IMR-90 (cell line): Measurements from ENCODE around the gene ANKMY1. TPM values are rescaled to one million over a fixed set of nuclear protein-coding genes. Genes with fewer than 3 reads are reported as not detected.

Experiments
- ATAC-seq: fragments of 200-7000 bp; cut with Tn5 transposase; 2 replicates; pipeline ENCODE4 v1.9.1; 2020; ENCODE audit warnings: low read depth, mild to moderate bottlenecking, moderate library complexity
- BruUV-seq: library from RNA; stranded (reverse); fragments of 400-500 nt; replicated peaks from 2 replicates; lab custom pipeline; 2021; lab: Mats Ljungman, UMichigan
- CTCF ChIA-PET: fragments of 300-600 bp; formaldehyde crosslinking; extraction: SDS; loops from one replicate; lab custom pipeline; 2021; ENCODE audit warnings: antibody characterized with exemption; lab: Yijun Ruan, JAX
- POLR2A ChIA-PET: fragments of 300-600 bp; sonication (Branson Sonifier 250); formaldehyde crosslinking; loops from one replicate; lab custom pipeline; 2022; ENCODE audit warnings: antibody characterized with exemption; ENCODE audit not compliant: unreplicated experiment; lab: Charles Lee
- DNase-seq: peaks from one replicate; pipeline ENCODE4 v3.0.0; 2013
- H2AFZ ChIP-seq: replicated peaks from 2 replicates; pipeline ENCODE3; 2013; ENCODE audit warnings: low read length, mild to moderate bottlenecking; ENCODE audit not compliant: poor library complexity
- H2AK5ac ChIP-seq: 2 replicates; pipeline ENCODE4 v1.6.1; 2013; ENCODE audit warnings: low read depth, low read length, inconsistent platforms
- H2AK9ac ChIP-seq: replicated peaks from 2 replicates; pipeline ENCODE3; 2013; ENCODE audit warnings: mild to moderate bottlenecking, low read depth, low read length, moderate library complexity; ENCODE audit not compliant: poor library complexity
- H2BK120ac ChIP-seq: 2 replicates; pipeline ENCODE4 v1.6.1; 2013; ENCODE audit warnings: low read depth, low read length, inconsistent platforms
- H2BK15ac ChIP-seq: 3 replicates; pipeline ENCODE4 v1.6.1; 2013; ENCODE audit warnings: low read depth, low read length, inconsistent platforms
- H2BK20ac ChIP-seq: 2 replicates; pipeline ENCODE4 v1.6.1; 2013; ENCODE audit warnings: low read depth, mild to moderate bottlenecking, inconsistent platforms, low read length, moderate library complexity
- H2BK5ac ChIP-seq: 2 replicates; pipeline ENCODE4 v1.6.1; 2013; ENCODE audit warnings: mild to moderate bottlenecking, low read depth, low read length, inconsistent platforms; ENCODE audit not compliant: poor library complexity, severe bottlenecking
- H3K14ac ChIP-seq: replicated peaks from 2 replicates; pipeline ENCODE4 v1.6.1; 2013; ENCODE audit warnings: low read depth, low read length, inconsistent platforms
- H3K18ac ChIP-seq: 2 replicates; pipeline ENCODE4 v1.6.1; 2013; ENCODE audit warnings: low read depth, low read length, control low read depth
- H3K23ac ChIP-seq: 2 replicates; pipeline ENCODE4 v1.6.1; 2013; ENCODE audit warnings: low read depth, low read length, inconsistent platforms
- H3K27ac ChIP-seq: 2 replicates; pipeline ENCODE4 v1.5.1; 2013; ENCODE audit warnings: mild to moderate bottlenecking, control low read depth, low read length; ENCODE audit not compliant: insufficient read depth
- H3K27me3 ChIP-seq: 2 replicates; pipeline ENCODE4 v1.6.1; 2013; ENCODE audit warnings: low read length; ENCODE audit not compliant: control insufficient read depth, insufficient read depth
- H3K36me3 ChIP-seq: 2 replicates; pipeline ENCODE4 v1.6.1; 2013; ENCODE audit warnings: low read length, mixed read lengths; ENCODE audit not compliant: control insufficient read depth, insufficient read depth
- H3K4ac ChIP-seq: 2 replicates; pipeline ENCODE4 v1.6.1; 2013; ENCODE audit warnings: low read depth, low read length, inconsistent platforms
- H3K4me1 ChIP-seq: 2 replicates; pipeline ENCODE4 v1.6.1; 2013; ENCODE audit warnings: low read length, mixed read lengths; ENCODE audit not compliant: control insufficient read depth, insufficient read depth
- H3K4me2 ChIP-seq: 2 replicates; pipeline ENCODE4 v1.6.1; 2013; ENCODE audit warnings: low read depth, mild to moderate bottlenecking, control low read depth, low read length, moderate library complexity
- H3K4me3 ChIP-seq: 2 replicates; pipeline ENCODE4 v1.5.1; 2013; ENCODE audit warnings: low read depth, mild to moderate bottlenecking, control low read depth, low read length, moderate library complexity; ENCODE audit not compliant: insufficient read depth
- H3K56ac ChIP-seq: 2 replicates; pipeline ENCODE4 v1.6.1; 2013; ENCODE audit warnings: low read length, inconsistent platforms; ENCODE audit not compliant: insufficient read depth; ENCODE audit errors: extremely low read depth
- H3K79me1 ChIP-seq, 2 experiments: 2 replicates each; pipeline ENCODE4 v1.6.1; 2013; ENCODE audit warnings: low read length in 2 of 2, inconsistent platforms in 1 of 2, low read depth in 1 of 2
- H3K9ac ChIP-seq: 2 replicates; pipeline ENCODE4 v1.6.1; 2013; ENCODE audit warnings: low read depth, low read length, control low read depth
- H3K9me1 ChIP-seq: 2 replicates; pipeline ENCODE4 v1.6.1; 2013; ENCODE audit warnings: low read length, inconsistent platforms; ENCODE audit not compliant: insufficient read depth
- H3K9me3 ChIP-seq: 2 replicates; pipeline ENCODE4 v1.6.1; 2013; ENCODE audit warnings: low read length; ENCODE audit not compliant: control insufficient read depth, insufficient read depth
- H4K20me1 ChIP-seq: 2 replicates; pipeline ENCODE4 v1.6.1; 2013; ENCODE audit warnings: low read length, inconsistent platforms; ENCODE audit not compliant: insufficient read depth
- H4K5ac ChIP-seq: 2 replicates; pipeline ENCODE4 v1.6.1; 2013; ENCODE audit warnings: mild to moderate bottlenecking, low read depth, low read length, control low read depth
- H4K8ac ChIP-seq, 2 experiments: 2 replicates each; pipeline ENCODE4 v1.6.1; 2013; ENCODE audit warnings: low read depth in 2 of 2, low read length in 2 of 2, control low read depth in 1 of 2, inconsistent platforms in 1 of 2
- H4K91ac ChIP-seq: 2 replicates; pipeline ENCODE4 v1.6.1; 2013; ENCODE audit warnings: low read depth, low read length, inconsistent platforms; ENCODE audit not compliant: insufficient read depth
- BHLHE40 ChIP-seq: fragments of 150-350 bp; IDR thresholded peaks from 2 replicates; pipeline ENCODE4 v1.6.1; 2016; ENCODE audit warnings: mild to moderate bottlenecking, low read depth, low read length
- MAFK ChIP-seq: IDR thresholded peaks from 2 replicates; pipeline ENCODE4 v1.6.1; 2012; ENCODE audit warnings: low read depth, low read length, improper control_type of control experiment
- MAZ ChIP-seq: IDR thresholded peaks from 2 replicates; pipeline ENCODE4 v1.6.1; 2012; ENCODE audit warnings: low read depth, mild to moderate bottlenecking, low read length, improper control_type of control experiment, moderate library complexity, borderline replicate concordance
- RFX5 ChIP-seq: IDR thresholded peaks from 2 replicates; pipeline ENCODE4 v1.8.0; 2012; ENCODE audit warnings: low read depth, mild to moderate bottlenecking, low read length, moderate library complexity
- WGBS, 2 experiments: methylation state at CpG; one replicate each; pipeline versions ENCODE4 v1.1.5 to v1.1.7; 2013; ENCODE audit warnings: missing lambda C conversion rate in 2 of 2; ENCODE audit not compliant: insufficient read length in 1 of 2; ENCODE audit errors: extremely low coverage in 2 of 2; 5-methylcytosine and 5-hydroxymethylcytosine counted together
- dilution Hi-C: fragments of 300-500 bp; cut with HindIII; formaldehyde crosslinking; loops from one replicate; pipeline ENCODE4 v1.14.3; 2018; ENCODE audit warnings: low sequenced_read_pairs; ENCODE audit not compliant: unreplicated experiment
- in situ Hi-C: fragments of 300-500 bp; cut with MboI; formaldehyde crosslinking; loops from 3 replicates; pipeline ENCODE4 v1.14.3; 2019; ENCODE audit warnings: low sequenced_read_pairs, inconsistent platforms, mixed read lengths
- intact Hi-C: fragments of 100-400 bp; cut with micrococcal nuclease; formaldehyde crosslinking; loops from 2 replicates; pipeline ENCODE4 v1.10.0; 2022
- polyA plus RNA-seq, 3 experiments: library from polyadenylated mRNA; depleted of rRNA; stranded (reverse); fragments of >200 nt; gene quantifications; 2 replicates each; pipeline ENCODE4 v1.2.3, GENCODE V29; 2012; ENCODE audit warnings: low replicate concordance in 1 of 3
- total RNA-seq: library from RNA; depleted of rRNA; stranded (reverse); fragments of >200 nt; gene quantifications from 2 replicates; pipeline ENCODE4 v1.2.3, GENCODE V29; 2012

Gene ANKMY1
- total and polyA plus RNA-seq, 2 of the 4 experiments (the other 2 are of a cell fraction), result 2.9 to 5.5 TPM

DNA sequence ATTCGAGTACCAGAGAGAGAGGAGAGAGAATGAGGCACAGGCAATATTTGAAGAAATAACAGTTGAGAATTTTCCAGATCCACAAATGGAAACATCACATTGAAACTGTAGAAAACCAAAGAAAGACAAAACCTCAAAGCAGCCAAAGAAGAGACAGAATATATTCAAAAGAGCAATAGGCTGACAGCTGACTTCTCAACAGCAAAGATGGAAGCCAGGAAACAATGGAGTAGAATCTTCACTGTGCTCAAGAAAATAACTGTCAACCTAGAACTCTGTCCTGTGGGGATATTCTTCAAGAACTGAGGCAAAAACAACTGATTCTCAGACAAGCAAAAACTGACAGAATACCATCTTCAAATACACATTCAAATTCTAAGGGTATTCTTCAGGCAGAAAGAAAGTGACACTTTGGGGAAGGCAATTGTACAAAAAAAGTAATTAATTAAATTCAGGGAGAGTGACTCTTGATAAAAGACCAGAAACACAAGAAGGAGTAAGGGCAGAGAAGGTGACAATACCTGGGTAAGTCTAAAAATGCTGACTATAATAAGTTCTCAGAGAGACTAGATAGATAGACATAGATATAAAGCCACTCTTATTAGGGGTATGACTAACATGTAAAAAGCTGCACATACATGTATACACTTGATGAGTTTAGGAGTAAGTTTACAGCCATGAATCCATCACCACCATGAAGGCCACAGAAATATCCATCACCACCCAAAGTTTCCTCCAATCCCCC, 25.6 kb downstream of the ANKMY1 start:
- Histone ChIP-seq H4K5ac (no peak overlapping the region), H3K14ac (no peak overlapping the region), H2AK5ac (no peak overlapping the region), H3K4ac (no peak overlapping the region), H3K9ac (no peak overlapping the region), H2AK9ac (no peak overlapping the region), H3K4me2 (no peak overlapping the region), H3K23ac (no peak overlapping the region), H3K27ac (no peak overlapping the region), H3K36me3 (peaks cover 3% of the 10 kb centered on the region; the same call in 1 of the 2 replicates), H4K20me1 (no peaks in the 10 kb centered on the region), H3K9me3 (peaks cover 8% of the 10 kb centered on the region), H2BK15ac (no peak overlapping the region), H3K79me1 (peaks cover 0 to 7% of the 10 kb centered on the region in 2 experiments; a peak in 1 of 4 replicates), H4K8ac (no peak overlapping the region), H2AFZ (no peak overlapping the region), H3K4me1 (no peaks in the 10 kb centered on the region), H2BK20ac (no peak overlapping the region), H2BK5ac (no peak overlapping the region), H3K4me3 (no peak overlapping the region), H3K9me1 (no peaks in the 10 kb centered on the region), H4K91ac (no peak overlapping the region), H2BK120ac (no peak overlapping the region), H3K27me3 (no peaks in the 10 kb centered on the region), H3K56ac (no peak overlapping the region), H3K18ac (no peak overlapping the region)
- BruUV-seq, result no TSS peak
- in situ Hi-C loops, result no loop called here
- ChIA-PET CTCF (no interaction called here), POLR2A (no interaction called here)
- intact Hi-C loops, result no loop called here
- ATAC-seq, result no peak
- no CpG with 5 or more reads among the region's 1 CpG for WGBS, 2 experiments
- no peak for DNase-seq
- dilution Hi-C loops, result no loop called here
- TF ChIP-seq RFX5, result no peak
- TF ChIP-seq MAZ, result no peak
- peak; percentile 19; the same call in 1 of the 2 replicates for TF ChIP-seq MAFK
- TF ChIP-seq BHLHE40, result no peak
